ENCODE data around the gene TNRC6B. TPM values are rescaled to one million over a fixed set of nuclear protein-coding genes. Genes with fewer than 3 reads are reported as not detected.
"Not testable (repeated sequence)": the region's sequence is repeated elsewhere in the genome, so short reads cannot be mapped to it uniquely, and the experiment has no call there.

Gene TNRC6B
- total RNA-seq, 2 experiments from 2014 or later: 37.9 TPM

GRCh38 chr22:40175611-40176244, 2.0 kb upstream of the TNRC6B start:
- Mint-ChIP-seq H3K9me3 (no peaks in the 10 kb centered on the region), H3K27me3 (ENCODE audit: low read depth) (no peaks in the 10 kb centered on the region), H3K27ac (peak overlapping the region; percentile 97), H3K36me3 (ENCODE audit: low read depth) (peaks cover 3% of the 10 kb centered on the region), H3K4me1 (ENCODE audit: low read depth) (peaks cover 52% of the 10 kb centered on the region), H3K4me3 (no peak overlapping the region)
- no peak for DNase-seq
- CTCF ChIA-PET: interaction anchor here (1.1 kb wide), 1 partner anchor 74 kb away, joined by 3 read pairs; no protein-coding TSS in a partner anchor
- intact Hi-C loops (cut with micrococcal nuclease): loop anchor here (2.0 to 5.0 kb wide), 6 partner anchors 59 to 643 kb away; partner anchors contain the start of genes GRAP2 and RPS19BP1

DNA sequence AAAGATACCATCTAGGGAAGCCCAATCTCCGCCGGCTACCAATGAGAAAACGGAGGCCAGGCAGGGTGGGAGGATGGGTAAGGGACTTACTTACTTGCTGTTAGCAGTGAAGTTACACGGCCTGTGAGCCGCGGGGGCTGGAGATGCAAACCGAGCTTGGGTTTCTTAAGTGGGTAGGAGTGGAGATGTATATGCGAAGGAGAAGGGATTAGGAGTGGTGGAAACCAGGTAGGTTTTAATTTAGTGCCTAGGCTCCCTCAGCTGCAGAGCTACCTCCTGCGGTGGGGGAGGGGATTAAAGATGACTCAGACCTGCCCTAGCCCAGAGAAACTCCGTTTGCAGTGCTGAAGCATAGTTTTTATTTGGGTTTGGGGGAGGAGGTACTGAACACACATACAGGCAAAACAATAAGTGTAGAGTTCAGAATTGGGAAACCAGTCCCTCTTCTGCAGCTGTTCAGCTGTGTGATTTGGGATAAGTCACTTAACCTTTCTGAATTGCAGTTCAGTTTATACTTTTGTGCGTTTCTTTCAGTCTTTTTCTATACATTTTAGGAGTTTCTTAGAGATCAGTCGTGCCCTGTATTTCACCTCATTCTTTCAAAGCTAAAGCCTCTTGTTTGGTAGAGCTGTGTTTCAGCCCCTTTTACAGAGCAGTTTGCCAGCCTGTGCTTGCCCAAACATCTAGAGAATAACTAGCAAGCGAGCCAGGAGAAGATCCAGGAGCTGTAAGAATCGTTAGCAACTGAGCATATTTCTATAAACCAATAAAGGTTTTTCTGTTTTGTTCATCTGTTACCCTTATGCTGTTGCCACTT, 596 bp upstream of the TNRC6B start:
- H3K9me3 Mint-ChIP-seq: no peaks in the 10 kb centered on the region

GRCh38 chr22:40178417-40179409, 988 bp downstream of the TNRC6B start:
- Mint-ChIP-seq H3K27me3 (ENCODE audit: low read depth) (no peaks in the 10 kb centered on the region), H3K4me3 (peak overlapping the region; percentile 69), H3K36me3 (ENCODE audit: low read depth) (peaks cover 3% of the 10 kb centered on the region), H3K4me1 (ENCODE audit: low read depth) (peaks cover 56% of the 10 kb centered on the region), H3K27ac (peak overlapping the region; percentile 97), H3K9me3 (no peaks in the 10 kb centered on the region)
- CTCF ChIA-PET: interaction anchor here (0.8 to 1.6 kb wide), 5 partner anchors 15 to 169 kb away, joined by 3 to 6 read pairs (median 4); no protein-coding TSS in a partner anchor
- intact Hi-C loops (cut with micrococcal nuclease): loop anchor here (5.0 kb wide), 3 partner anchors 246 to 646 kb away; partner anchors contain the start of genes GRAP2 and RPS19BP1
- DNase-seq: peak; percentile 57

More for the DNA sequence above, 596 bp upstream of the TNRC6B start:
- Mint-ChIP-seq H3K36me3 (ENCODE audit: low read depth) (peaks cover 3% of the 10 kb centered on the region), H3K27me3 (ENCODE audit: low read depth) (no peaks in the 10 kb centered on the region), H3K4me1 (ENCODE audit: low read depth) (peaks cover 50% of the 10 kb centered on the region), H3K27ac (peak overlapping the region; percentile 97), H3K4me3 (peak overlapping the region; percentile 69)
- intact Hi-C loops (cut with micrococcal nuclease): loop anchor here (1.0 to 5.0 kb wide), 13 partner anchors 19 to 645 kb away; partner anchors contain the start of genes ADSL, GRAP2 and RPS19BP1
- CTCF ChIA-PET: interaction anchor here (1.5 to 1.6 kb wide), 2 partner anchors 17 to 122 kb away, joined by 6 read pairs; no protein-coding TSS in a partner anchor
- peak; percentile 89 for DNase-seq

- intact Hi-C loops (cut with micrococcal nuclease): loop anchor here (5.0 kb wide), 3 partner anchors 247 to 647 kb away; partner anchors contain the start of genes GRAP2 and RPS19BP1
- no peak for DNase-seq
- no peaks in the 10 kb centered on the region for H3K27me3 Mint-ChIP-seq (ENCODE audit: low read depth)
- H3K4me3 Mint-ChIP-seq: peak overlapping the region; percentile 69
- peaks cover 61% of the 10 kb centered on the region for H3K4me1 Mint-ChIP-seq (ENCODE audit: low read depth)
- CTCF ChIA-PET: interaction anchor here (0.8 to 1.4 kb wide), 3 partner anchors 14 to 169 kb away, joined by 3 to 6 read pairs (median 4); no protein-coding TSS in a partner anchor
- H3K36me3 Mint-ChIP-seq (ENCODE audit: low read depth): peaks cover 3% of the 10 kb centered on the region
- no peaks in the 10 kb centered on the region for H3K9me3 Mint-ChIP-seq
- H3K27ac Mint-ChIP-seq: peak overlapping the region; percentile 97
Measured at GRCh38 chr22:40179526-40179925, 1.8 kb downstream of the TNRC6B start.

GRCh38 chr22:40180403-40180802, 2.7 kb downstream of the TNRC6B start:
- H3K27me3 Mint-ChIP-seq (ENCODE audit: low read depth): no peaks in the 10 kb centered on the region
- peaks cover 3% of the 10 kb centered on the region for H3K36me3 Mint-ChIP-seq (ENCODE audit: low read depth)
- peak overlapping the region; percentile 59 for H3K27ac Mint-ChIP-seq
- CTCF ChIA-PET: interaction anchor here (0.5 to 1.8 kb wide), 4 partner anchors 13 to 49 kb away, joined by 3 to 7 read pairs (median 3); no protein-coding TSS in a partner anchor
- peaks cover 61% of the 10 kb centered on the region for H3K4me1 Mint-ChIP-seq (ENCODE audit: low read depth)
- intact Hi-C loops (cut with micrococcal nuclease): no loop called here
- peak overlapping the region; percentile 34 for H3K4me3 Mint-ChIP-seq
- no peak for DNase-seq
- no peaks in the 10 kb centered on the region for H3K9me3 Mint-ChIP-seq

GRCh38 chr22:40181323-40181722, 3.6 kb downstream of the TNRC6B start:
- intact Hi-C loops (cut with micrococcal nuclease): no loop called here
- Mint-ChIP-seq H3K4me1 (ENCODE audit: low read depth) (peaks cover 62% of the 10 kb centered on the region), H3K4me3 (no peak overlapping the region), H3K27ac (no peak overlapping the region), H3K27me3 (ENCODE audit: low read depth) (no peaks in the 10 kb centered on the region), H3K9me3 (no peaks in the 10 kb centered on the region), H3K36me3 (ENCODE audit: low read depth) (peaks cover 5% of the 10 kb centered on the region)
- DNase-seq: no peak
- CTCF ChIA-PET: interaction anchor here (1.1 to 1.8 kb wide), 3 partner anchors 12 to 44 kb away, joined by 3 to 7 read pairs (median 3); no protein-coding TSS in a partner anchor

DNA sequence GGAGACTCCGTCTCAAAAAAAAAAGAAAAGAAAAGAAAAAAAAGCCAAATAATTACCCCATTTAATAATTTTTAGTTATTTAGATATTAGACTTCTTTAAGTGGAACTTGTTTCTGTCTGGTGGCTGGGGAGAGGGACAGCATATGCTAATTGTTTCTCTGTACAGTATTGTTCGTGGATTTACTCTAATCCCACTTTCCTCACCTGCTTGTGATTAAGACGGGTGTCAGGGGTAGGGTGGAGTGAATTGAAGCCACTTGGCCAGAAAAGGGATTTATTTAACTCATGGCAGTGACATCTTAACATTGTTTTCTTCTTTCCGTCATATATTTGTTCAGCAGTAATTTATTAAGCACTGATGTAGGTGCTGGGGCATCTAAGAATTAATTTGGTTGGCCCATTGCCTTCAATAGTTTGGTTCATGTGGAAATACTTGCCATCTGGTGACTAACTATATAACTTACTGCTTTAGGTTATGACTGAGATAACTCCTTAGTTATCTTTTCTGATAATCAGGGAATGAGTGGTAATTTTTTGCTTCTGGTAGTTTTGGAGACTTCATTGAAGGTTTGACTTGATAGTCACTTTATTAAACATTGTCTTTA, 4.6 kb downstream of the TNRC6B start:
- H3K9me3 Mint-ChIP-seq: no peaks in the 10 kb centered on the region
- peaks cover 55% of the 10 kb centered on the region for H3K4me1 Mint-ChIP-seq (ENCODE audit: low read depth)
- peak overlapping the region; percentile 80 for H3K27ac Mint-ChIP-seq
- intact Hi-C loops (cut with micrococcal nuclease): no loop called here
- peaks cover 5% of the 10 kb centered on the region for H3K36me3 Mint-ChIP-seq (ENCODE audit: low read depth)
- DNase-seq: no peak
- H3K4me3 Mint-ChIP-seq: peak overlapping the region; percentile 59
- CTCF ChIA-PET: interaction anchor here (0.6 to 1.8 kb wide), 3 partner anchors 11 to 183 kb away, joined by 3 to 7 read pairs (median 3); no protein-coding TSS in a partner anchor
- H3K27me3 Mint-ChIP-seq (ENCODE audit: low read depth): no peaks in the 10 kb centered on the region

GRCh38 chr22:40183029-40183581, 5.4 kb downstream of the TNRC6B start:
- Mint-ChIP-seq H3K27ac (peak overlapping the region; percentile 80), H3K4me3 (peak overlapping the region; percentile 59), H3K36me3 (ENCODE audit: low read depth) (peaks cover 2% of the 10 kb centered on the region), H3K4me1 (ENCODE audit: low read depth) (peaks cover 58% of the 10 kb centered on the region), H3K27me3 (ENCODE audit: low read depth) (no peaks in the 10 kb centered on the region), H3K9me3 (no peaks in the 10 kb centered on the region)
- CTCF ChIA-PET: interaction anchor here (0.9 kb wide), 1 partner anchor 14 kb away, joined by 3 read pairs; no protein-coding TSS in a partner anchor
- peak; percentile 54 for DNase-seq
- intact Hi-C loops (cut with micrococcal nuclease): no loop called here

GRCh38 chr22:40183603-40184002, 5.9 kb downstream of the TNRC6B start:
- DNase-seq; H3K36me3 Mint-ChIP-seq (ENCODE audit: low read depth); H3K27me3 Mint-ChIP-seq (ENCODE audit: low read depth); CTCF ChIA-PET; intact Hi-C loops (cut with micrococcal nuclease); H3K9me3 Mint-ChIP-seq: not testable (repeated sequence)
- peak overlapping the region; percentile 80 for H3K27ac Mint-ChIP-seq
- peaks cover 63% of the 10 kb centered on the region for H3K4me1 Mint-ChIP-seq (ENCODE audit: low read depth)
- peak overlapping the region; percentile 59 for H3K4me3 Mint-ChIP-seq

GRCh38 chr22:40187389-40187788, 9.7 kb downstream of the TNRC6B start:
- CTCF ChIA-PET: interaction anchor here (0.6 kb wide), 1 partner anchor 197 kb away, joined by 3 read pairs; no protein-coding TSS in a partner anchor
- Mint-ChIP-seq H3K4me3 (no peak overlapping the region), H3K27ac (no peak overlapping the region), H3K9me3 (no peaks in the 10 kb centered on the region), H3K4me1 (ENCODE audit: low read depth) (peaks cover 70% of the 10 kb centered on the region), H3K27me3 (ENCODE audit: low read depth) (no peaks in the 10 kb centered on the region), H3K36me3 (ENCODE audit: low read depth) (peaks cover 10% of the 10 kb centered on the region)
- no peak for DNase-seq
- intact Hi-C loops (cut with micrococcal nuclease): no loop called here

All from activated naive CD4-positive, alpha-beta T cell treated with anti-CD3 and anti-CD28 coated beads for 36 hours (primary cell).